OCI-LY3 (cell line): Measurements from ENCODE around the gene SNX30.

Experiments used
- H2AFZ ChIP-seq: fragments of 200-600, 300-600 bp; shearing (Covaris generic); 2 replicates; pipeline ENCODE4 v1.6.0; 2014; ENCODE audit warnings: antibody characterized with exemption, low read depth, low read length
- H3K27ac ChIP-seq: fragments of 200-600, 300-600 bp; sonication (generic); 2 replicates; pipeline ENCODE4 v1.5.1; 2014; ENCODE audit warnings: mild to moderate bottlenecking, low read length, moderate library complexity, mixed read lengths
- H3K27me3 ChIP-seq: fragments of 200-600, 300-600 bp; sonication (generic); 2 replicates; pipeline ENCODE4 v1.6.1; 2014; ENCODE audit warnings: low read depth, low read length, mixed read lengths
- H3K36me3 ChIP-seq: fragments of 200-600, 300-600 bp; sonication (generic); replicated peaks from 2 replicates; pipeline ENCODE3; 2014; ENCODE audit warnings: low read depth, low read length, mixed read lengths
- H3K4me1 ChIP-seq: fragments of 300-600, 200-600 bp; sonication (generic); 2 replicates; pipeline ENCODE4 v1.6.1; 2014; ENCODE audit warnings: low read length, mixed read lengths
- H3K4me2 ChIP-seq: fragments of 200-600, 300-600 bp; sonication (generic); 2 replicates; pipeline ENCODE4 v1.6.1; 2014; ENCODE audit warnings: low read length, mixed read lengths
- H3K4me3 ChIP-seq: fragments of 300-600, 200-600 bp; sonication (generic); 2 replicates; pipeline ENCODE4 v1.5.1; 2014; ENCODE audit warnings: antibody characterized with exemption, mild to moderate bottlenecking, low read length, moderate library complexity
- H3K79me2 ChIP-seq: fragments of 300-600, 200-600 bp; shearing (Covaris generic); 2 replicates; pipeline ENCODE4 v1.6.1; 2014; ENCODE audit warnings: mild to moderate bottlenecking, low read length, mixed read lengths
- H3K9ac ChIP-seq: fragments of 300-600, 200-600 bp; shearing (Covaris generic); 2 replicates; pipeline ENCODE4 v1.6.0; 2014; ENCODE audit warnings: mild to moderate bottlenecking, low read length, moderate library complexity
- H3K9me3 ChIP-seq: fragments of 200-600, 300-600 bp; shearing (Covaris generic); 2 replicates; pipeline ENCODE4 v1.6.1; 2014; ENCODE audit warnings: low read length, mixed read lengths; ENCODE audit not compliant: insufficient read depth
- H4K20me1 ChIP-seq: fragments of 200-600, 300-600 bp; sonication (generic); 2 replicates; pipeline ENCODE4 v1.6.1; 2016; ENCODE audit warnings: low read length, mixed read lengths; ENCODE audit not compliant: insufficient read depth
- CTCF ChIP-seq: fragments of 200-600, 300-600 bp; sonication (generic); IDR thresholded peaks from 2 replicates; pipeline ENCODE4 v1.5.1; 2014; ENCODE audit warnings: antibody characterized with exemption, low read length, low read depth
- EZH2phosphoT487 ChIP-seq: fragments of 200-600 bp; shearing (Covaris generic); IDR thresholded peaks from 2 replicates; pipeline ENCODE4 v1.6.1; 2018; ENCODE audit warnings: antibody characterized with exemption, mixed run types, low read depth

The SNX30 gene

GRCh38 chr9:112891521-112891920, 141.0 kb downstream of the SNX30 start:
- no peak overlapping the region for H3K9ac ChIP-seq
- no peaks in the 10 kb centered on the region for H3K79me2 ChIP-seq
- H3K9me3 ChIP-seq = no peaks in the 10 kb centered on the region
- H3K4me3 ChIP-seq = no peak overlapping the region
- H3K27me3 ChIP-seq = no peaks in the 10 kb centered on the region; the same call in 1 of the 2 replicates
- no peaks in the 10 kb centered on the region for H4K20me1 ChIP-seq
- peaks cover 41% of the 10 kb centered on the region for H3K4me1 ChIP-seq
- H3K36me3 ChIP-seq = no peaks in the 10 kb centered on the region
- no peak overlapping the region for H3K27ac ChIP-seq
- no peak overlapping the region for H2AFZ ChIP-seq
- TF ChIP-seq EZH2phosphoT487 = no peak
- TF ChIP-seq CTCF = no peak
- H3K4me2 ChIP-seq = no peak overlapping the region

GRCh38 chr9:112892981-112893380, 142.4 kb downstream of the SNX30 start:
- TF ChIP-seq EZH2phosphoT487 = no peak
- no peaks in the 10 kb centered on the region for H4K20me1 ChIP-seq
- peaks cover 42% of the 10 kb centered on the region for H3K4me1 ChIP-seq
- H3K9me3 ChIP-seq = no peaks in the 10 kb centered on the region
- H3K4me3 ChIP-seq = no peak overlapping the region
- no peaks in the 10 kb centered on the region for H3K79me2 ChIP-seq
- H3K9ac ChIP-seq = no peak overlapping the region
- H3K27ac ChIP-seq = no peak overlapping the region
- H3K4me2 ChIP-seq = no peak overlapping the region
- peaks cover 12% of the 10 kb centered on the region for H3K27me3 ChIP-seq
- no peak overlapping the region for H2AFZ ChIP-seq
- no peaks in the 10 kb centered on the region for H3K36me3 ChIP-seq

- no peaks in the 10 kb centered on the region for H3K9me3 ChIP-seq
- peaks cover 17% of the 10 kb centered on the region for H3K27me3 ChIP-seq
- peaks cover 52% of the 10 kb centered on the region for H3K4me1 ChIP-seq
- H3K27ac ChIP-seq = no peak overlapping the region
- no peak for TF ChIP-seq CTCF
- TF ChIP-seq EZH2phosphoT487 = no peak
- H3K4me2 ChIP-seq = peak overlapping the region; percentile 29; the same call in 1 of the 2 replicates
- H2AFZ ChIP-seq = no peak overlapping the region
- no peak overlapping the region for H3K9ac ChIP-seq
- H4K20me1 ChIP-seq = no peaks in the 10 kb centered on the region
- H3K79me2 ChIP-seq = no peaks in the 10 kb centered on the region
- no peak overlapping the region for H3K4me3 ChIP-seq
- H3K36me3 ChIP-seq = no peaks in the 10 kb centered on the region
Measured at GRCh38 chr9:112894041-112894440, 143.5 kb downstream of the SNX30 start.

- Histone ChIP-seq H3K36me3 (no peaks in the 10 kb centered on the region), H3K79me2 (no peaks in the 10 kb centered on the region), H3K9me3 (no peaks in the 10 kb centered on the region), H4K20me1 (no peaks in the 10 kb centered on the region), H3K4me2 (peak overlapping the region; percentile 29; the same call in 1 of the 2 replicates), H3K27me3 (peaks cover 19% of the 10 kb centered on the region), H3K9ac (no peak overlapping the region), H2AFZ (no peak overlapping the region), H3K4me3 (no peak overlapping the region), H3K4me1 (peaks cover 53% of the 10 kb centered on the region), H3K27ac (no peak overlapping the region)
- TF ChIP-seq CTCF (no peak), EZH2phosphoT487 (no peak)
Measured at GRCh38 chr9:112894699-112895098, 144.1 kb downstream of the SNX30 start.
